OCI-LY7 (cell line): ENCODE data around the gene HOGA1. TPM values are rescaled to one million over a fixed set of nuclear protein-coding genes. Genes with fewer than 3 reads are reported as not detected.

Experiments used
- BruUV-seq: library from RNA; stranded (reverse); fragments of 400-500 nt; replicated peaks from 2 replicates; lab custom pipeline; 2021; lab: Mats Ljungman, UMichigan
- CTCF ChIA-PET: fragments of 300-600 bp; sonication (Branson Sonifier 250); formaldehyde crosslinking; loops from one replicate; lab custom pipeline; 2022; ENCODE audit warnings: antibody characterized with exemption; ENCODE audit not compliant: unreplicated experiment; lab: Charles Lee
- POLR2A ChIA-PET: fragments of 300-600 bp; sonication (Branson Sonifier 250); formaldehyde crosslinking; loops from one replicate; lab custom pipeline; 2022; ENCODE audit warnings: antibody characterized with exemption; lab: Charles Lee
- DNase-seq: peaks from one replicate; pipeline ENCODE4 v3.0.0-alpha.2; 2015; ENCODE audit warnings: low spot score
- H2AFZ ChIP-seq: fragments of 200-600 bp; sonication (generic), shearing (Covaris generic); 2 replicates; pipeline ENCODE4 v1.6.1; 2014; ENCODE audit warnings: mild to moderate bottlenecking, antibody characterized with exemption, low read length, moderate library complexity
- H3K27ac ChIP-seq: fragments of 200-600 bp; sonication (generic); 2 replicates; pipeline ENCODE4 v1.5.1; 2014; ENCODE audit warnings: mixed run types, low read depth, mild to moderate bottlenecking, moderate library complexity, low read length, inconsistent platforms; ENCODE audit not compliant: poor library complexity, severe bottlenecking
- H3K36me3 ChIP-seq: fragments of 200-600 bp; sonication (generic); 2 replicates; pipeline ENCODE4 v1.6.1; 2014; ENCODE audit warnings: mild to moderate bottlenecking, antibody characterized with exemption, low read length, moderate library complexity, mixed read lengths; ENCODE audit not compliant: insufficient read depth
- H3K4me1 ChIP-seq: fragments of 200-600 bp; sonication (generic); 2 replicates; pipeline ENCODE4 v1.5.1; 2014; ENCODE audit warnings: mild to moderate bottlenecking, low read length; ENCODE audit not compliant: insufficient read depth, poor library complexity, severe bottlenecking
- H3K4me2 ChIP-seq: fragments of 200-600 bp; sonication (generic); 2 replicates; pipeline ENCODE4 v1.6.1; 2014; ENCODE audit warnings: mild to moderate bottlenecking, low read length
- H3K4me3 ChIP-seq: fragments of 200-600 bp; sonication (generic); 2 replicates; pipeline ENCODE4 v1.5.1; 2014; ENCODE audit warnings: mild to moderate bottlenecking, low read depth, low read length; ENCODE audit not compliant: poor library complexity, severe bottlenecking
- H3K79me2 ChIP-seq: fragments of 200-600 bp; sonication (generic); 2 replicates; pipeline ENCODE4 v1.6.1; 2016; ENCODE audit warnings: low read depth, mild to moderate bottlenecking, low read length, moderate library complexity, mixed read lengths; ENCODE audit not compliant: insufficient read depth
- H3K9me2 ChIP-seq: fragments of 200-600 bp; sonication (generic); 2 replicates; pipeline ENCODE4 v1.6.1; 2016; ENCODE audit warnings: mild to moderate bottlenecking, low read length, mixed read lengths; ENCODE audit not compliant: insufficient read depth
- H3K9me3 ChIP-seq: fragments of 200-600 bp; sonication (generic); 2 replicates; pipeline ENCODE4 v1.6.1; 2014; ENCODE audit warnings: mild to moderate bottlenecking, mixed run types, low read length, mixed read lengths
- H4K20me1 ChIP-seq: fragments of 200-600 bp; sonication (generic); 2 replicates; pipeline ENCODE4 v1.6.1; 2014; ENCODE audit warnings: mild to moderate bottlenecking, antibody characterized with exemption, low read length, moderate library complexity, mixed read lengths; ENCODE audit not compliant: insufficient read depth
- EZH2phosphoT487 ChIP-seq: fragments of 200-600 bp; sonication (generic); IDR thresholded peaks from 2 replicates; pipeline ENCODE4 v1.6.1; 2018; ENCODE audit warnings: low read depth, borderline replicate concordance, mild to moderate bottlenecking, mixed run types, antibody characterized with exemption, low read length, moderate library complexity, mixed read lengths
- intact Hi-C: fragments of 100-400 bp; cut with micrococcal nuclease; formaldehyde crosslinking; loops from one replicate; pipeline ENCODE4 v1.10.0; 2022; ENCODE audit not compliant: unreplicated experiment
- total RNA-seq, 2 experiments: library from RNA; depleted of rRNA in 1 of 2; stranded (reverse); fragments of >200 nt in 1 of 2; shearing (Covaris generic) in 1 of 2; gene quantifications; 2 replicates each; pipeline ENCODE4 v1.2.3, GENCODE V29; 2014 to 2022
- TF ChIP-seq, protein P1 (sequence below): fragments of 200-600 bp; sonication (generic); conservative IDR thresholded peaks from 2 replicates; pipeline ENCODE4 v1.5.1; 2014; ENCODE audit warnings: mild to moderate bottlenecking, antibody characterized with exemption, low read length, moderate library complexity, mixed read lengths

HOGA1 gene
- total RNA-seq, 2 experiments from 2014 or later, result 0.25 TPM; not detected in 1

DNA sequence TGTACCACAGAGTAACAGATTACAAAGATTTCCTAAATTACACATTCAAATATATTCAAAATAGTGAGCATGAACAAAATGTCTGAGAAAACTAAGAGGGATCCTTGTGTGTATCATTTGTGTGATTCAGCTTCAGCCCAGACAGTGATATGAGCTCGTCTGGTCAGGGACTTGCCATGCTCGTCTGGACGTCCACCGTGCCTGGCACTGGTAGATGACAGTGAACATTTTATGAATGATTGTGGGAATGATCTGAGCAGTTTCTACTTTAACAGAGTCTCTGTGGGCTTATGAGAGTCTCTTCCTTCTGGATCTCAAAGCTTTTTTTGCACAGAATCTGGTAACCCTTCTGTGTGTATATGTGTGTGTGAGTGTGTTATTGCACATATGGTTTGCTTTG is 45.8 kb upstream of the HOGA1 start:
- TF ChIP-seq EZH2phosphoT487, result no peak
- TF ChIP-seq, protein P1, sequence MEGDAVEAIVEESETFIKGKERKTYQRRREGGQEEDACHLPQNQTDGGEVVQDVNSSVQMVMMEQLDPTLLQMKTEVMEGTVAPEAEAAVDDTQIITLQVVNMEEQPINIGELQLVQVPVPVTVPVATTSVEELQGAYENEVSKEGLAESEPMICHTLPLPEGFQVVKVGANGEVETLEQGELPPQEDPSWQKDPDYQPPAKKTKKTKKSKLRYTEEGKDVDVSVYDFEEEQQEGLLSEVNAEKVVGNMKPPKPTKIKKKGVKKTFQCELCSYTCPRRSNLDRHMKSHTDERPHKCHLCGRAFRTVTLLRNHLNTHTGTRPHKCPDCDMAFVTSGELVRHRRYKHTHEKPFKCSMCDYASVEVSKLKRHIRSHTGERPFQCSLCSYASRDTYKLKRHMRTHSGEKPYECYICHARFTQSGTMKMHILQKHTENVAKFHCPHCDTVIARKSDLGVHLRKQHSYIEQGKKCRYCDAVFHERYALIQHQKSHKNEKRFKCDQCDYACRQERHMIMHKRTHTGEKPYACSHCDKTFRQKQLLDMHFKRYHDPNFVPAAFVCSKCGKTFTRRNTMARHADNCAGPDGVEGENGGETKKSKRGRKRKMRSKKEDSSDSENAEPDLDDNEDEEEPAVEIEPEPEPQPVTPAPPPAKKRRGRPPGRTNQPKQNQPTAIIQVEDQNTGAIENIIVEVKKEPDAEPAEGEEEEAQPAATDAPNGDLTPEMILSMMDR, result no peak
- H3K9me3 ChIP-seq, result no peaks in the 10 kb centered on the region
- intact Hi-C loops, result no loop called here
- no peak overlapping the region for H3K4me2 ChIP-seq
- no peak overlapping the region for H3K27ac ChIP-seq
- H3K9me2 ChIP-seq, result no peaks in the 10 kb centered on the region
- no peak overlapping the region for H3K4me3 ChIP-seq
- POLR2A ChIA-PET, result interaction anchor here (0.5 to 0.7 kb wide), 4 partner anchors 16 to 170 kb away, joined by 3 read pairs; no protein-coding TSS in a partner anchor
- no peak for DNase-seq
- no peak overlapping the region for H2AFZ ChIP-seq
- CTCF ChIA-PET, result no interaction called here
- H3K79me2 ChIP-seq, result no peaks in the 10 kb centered on the region
- BruUV-seq, result no TSS peak
- H3K4me1 ChIP-seq, result no peaks in the 10 kb centered on the region
- no peaks in the 10 kb centered on the region for H3K36me3 ChIP-seq
- no peaks in the 10 kb centered on the region for H4K20me1 ChIP-seq

DNA sequence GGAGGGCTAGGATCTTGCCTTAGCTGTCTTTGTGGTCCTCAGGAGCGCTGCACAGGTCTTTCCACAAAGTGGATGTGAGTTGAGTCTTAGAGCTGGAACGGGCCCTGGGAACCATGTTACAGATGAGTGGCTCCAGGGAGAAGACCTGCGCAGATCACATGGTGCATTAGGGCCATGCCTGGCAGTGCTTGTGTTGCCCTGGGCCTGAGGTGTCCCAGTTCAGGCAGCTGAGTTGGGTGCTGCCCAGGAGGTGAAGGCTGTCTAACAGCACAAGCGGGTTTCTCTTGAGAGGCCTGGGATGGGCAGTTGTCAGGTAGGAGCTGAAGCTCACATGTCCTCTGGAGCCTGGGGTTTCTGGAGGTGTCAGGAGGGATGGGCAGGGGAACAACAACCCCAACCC is 45.4 kb upstream of the HOGA1 start:
- BruUV-seq, result no TSS peak
- H3K4me1 ChIP-seq, result no peaks in the 10 kb centered on the region
- H3K79me2 ChIP-seq, result no peaks in the 10 kb centered on the region
- no peak overlapping the region for H3K27ac ChIP-seq
- no peaks in the 10 kb centered on the region for H3K36me3 ChIP-seq
- H2AFZ ChIP-seq, result no peak overlapping the region
- no peaks in the 10 kb centered on the region for H3K9me2 ChIP-seq
- ChIA-PET POLR2A (interaction anchor here (0.6 to 0.7 kb wide), 3 partner anchors 15 to 170 kb away, joined by 3 read pairs; no protein-coding TSS in a partner anchor), CTCF (no interaction called here)
- no peaks in the 10 kb centered on the region for H4K20me1 ChIP-seq
- TF ChIP-seq, protein P1, result no peak
- TF ChIP-seq EZH2phosphoT487, result no peak
- H3K4me3 ChIP-seq, result no peak overlapping the region
- no peaks in the 10 kb centered on the region for H3K9me3 ChIP-seq
- intact Hi-C loops, result no loop called here
- DNase-seq, result no peak
- no peak overlapping the region for H3K4me2 ChIP-seq

DNA sequence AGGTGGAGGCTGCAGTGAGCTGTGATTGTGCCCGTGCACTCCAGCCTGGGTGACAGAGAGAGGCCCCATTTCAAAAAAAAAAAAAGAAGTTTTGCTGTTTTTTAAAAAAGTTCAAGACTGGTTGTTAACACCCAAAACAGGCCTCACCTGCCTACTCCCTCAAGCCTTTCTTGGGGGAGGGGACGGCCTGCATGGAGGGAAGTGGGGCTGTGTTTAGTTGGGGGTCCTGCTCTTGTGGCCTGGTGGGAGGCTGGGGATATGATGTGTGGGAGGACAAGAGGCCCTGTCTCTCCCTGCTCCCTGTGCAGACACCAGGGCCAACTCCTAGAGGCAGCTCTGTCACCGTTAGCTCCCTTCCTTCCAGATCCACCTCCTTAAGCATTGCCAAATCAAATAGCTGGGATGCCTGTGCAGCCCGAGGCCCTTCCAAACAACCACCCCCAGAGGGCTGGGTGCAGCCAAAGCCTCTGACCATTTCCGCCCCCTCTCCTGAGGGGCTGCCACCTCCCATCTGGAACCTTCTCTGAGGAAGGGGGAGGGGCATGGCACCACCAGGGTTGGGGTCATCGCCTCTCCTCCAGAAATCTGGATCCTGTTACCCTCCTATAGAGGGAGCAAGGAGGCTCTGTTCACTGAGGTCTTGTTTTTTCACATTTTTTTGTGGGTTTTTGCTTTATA is 44.5 kb upstream of the HOGA1 start:
- no peak overlapping the region for H3K4me2 ChIP-seq

More for the DNA sequence above, 44.5 kb upstream of the HOGA1 start:
- H3K27ac ChIP-seq, result no peak overlapping the region
- no peaks in the 10 kb centered on the region for H4K20me1 ChIP-seq
- H3K9me2 ChIP-seq, result no peaks in the 10 kb centered on the region
- no peak for TF ChIP-seq EZH2phosphoT487
- TF ChIP-seq, protein P1, result no peak
- H3K36me3 ChIP-seq, result no peaks in the 10 kb centered on the region
- intact Hi-C loops, result no loop called here
- H3K4me3 ChIP-seq, result no peak overlapping the region
- no peaks in the 10 kb centered on the region for H3K79me2 ChIP-seq
- DNase-seq, result no peak
- no peaks in the 10 kb centered on the region for H3K9me3 ChIP-seq
- no peaks in the 10 kb centered on the region for H3K4me1 ChIP-seq
- CTCF ChIA-PET, result interaction anchor here (0.7 kb wide), 1 partner anchor 14 kb away, joined by 3 read pairs; no protein-coding TSS in a partner anchor
- BruUV-seq, result no TSS peak
- POLR2A ChIA-PET, result interaction anchor here (1.4 kb wide), 1 partner anchor 72 kb away, joined by 4 read pairs; no protein-coding TSS in a partner anchor
- H2AFZ ChIP-seq, result no peak overlapping the region
